Ascending aorta (tissue), 2 donors: Measurements from ENCODE around the gene KSR1. TPM values are rescaled to one million over a fixed set of nuclear protein-coding genes. Genes with fewer than 3 reads are reported as not detected.
"Not testable (repeated sequence)": the region's sequence is repeated elsewhere in the genome, so short reads cannot be mapped to it uniquely, and the experiment has no call there.

Source experiments
- DNase-seq, 2 donors: peaks; one replicate each; pipeline ENCODE4 v3.0.0-alpha.2; 2019; ENCODE audit warnings: low spot score in 2 of 2
- H3K27ac ChIP-seq, 2 donors: fragments of 200-600 bp; sonication (generic); one replicate each; pipeline ENCODE4 v1.5.1; 2016 to 2017; ENCODE audit warnings: mild to moderate bottlenecking in 1 of 2
- H3K27me3 ChIP-seq: fragments of 200-600 bp; sonication (generic); one replicate; pipeline ENCODE4 v1.5.1; 2017
- H3K36me3 ChIP-seq, 2 donors: fragments of 200-600 bp; sonication (generic); one replicate each; pipeline ENCODE4 v1.5.1; 2016
- H3K4me1 ChIP-seq, 2 donors: fragments of 200-600 bp; sonication (generic); one replicate each; pipeline ENCODE4 v1.5.1; 2016 to 2017; ENCODE audit warnings: mild to moderate bottlenecking in 1 of 2
- H3K4me3 ChIP-seq, 2 donors: fragments of 200-600 bp; sonication (generic); one replicate each; pipeline ENCODE4 v1.5.1; 2016 to 2017; ENCODE audit warnings: mild to moderate bottlenecking in 1 of 2
- H3K9me3 ChIP-seq, 2 donors: fragments of 200-600 bp; sonication (generic); one replicate each; pipeline ENCODE4 v1.5.1; 2016
- CTCF ChIP-seq, 3 experiments: fragments of 200-600 bp in 2 of 3; fragments of 450-650 bp in 1 of 3; sonication (generic) in 2 of 3; IDR thresholded peaks; one replicate each; pipeline ENCODE4 v1.5.1; 2016 to 2019; ENCODE audit warnings: antibody characterized with exemption in 3 of 3, mild to moderate bottlenecking in 1 of 3, moderate library complexity in 1 of 3
- intact Hi-C: fragments of 100-400 bp; cut with DNase I; formaldehyde crosslinking; loops from one replicate; pipeline ENCODE4 v1.15.1; 2023
- total RNA-seq: library from RNA; depleted of rRNA; stranded (reverse); fragments of >200 nt; gene quantifications from one replicate; pipeline ENCODE4 v1.1.0, GENCODE V29; 2016

Gene KSR1
- total RNA-seq, 1 donor from 2014 or later = 42.6 TPM

- H3K9me3 ChIP-seq = no peaks in the 10 kb centered on the region
- no peak overlapping the region for H3K4me3 ChIP-seq
- no peaks in the 10 kb centered on the region for H3K36me3 ChIP-seq
- no peak for DNase-seq
- no peaks in the 10 kb centered on the region for H3K27me3 ChIP-seq
- no peaks in the 10 kb centered on the region for H3K4me1 ChIP-seq
- intact Hi-C loops = no loop called here
- H3K27ac ChIP-seq = no peak overlapping the region
- no peak for TF ChIP-seq CTCF (IDR thresholded peaks at IDR 0.05)
Observed at GRCh38 chr17:27446569-27447301, 9.5 kb upstream of the KSR1 start.

- H3K27ac ChIP-seq, H3K9me3 ChIP-seq, H3K4me1 ChIP-seq, H3K27me3 ChIP-seq, intact Hi-C loops, DNase-seq, H3K4me3 ChIP-seq, H3K36me3 ChIP-seq: not testable (repeated sequence)
Observed at GRCh38 chr17:27448534-27448933, 7.7 kb upstream of the KSR1 start.

DNA sequence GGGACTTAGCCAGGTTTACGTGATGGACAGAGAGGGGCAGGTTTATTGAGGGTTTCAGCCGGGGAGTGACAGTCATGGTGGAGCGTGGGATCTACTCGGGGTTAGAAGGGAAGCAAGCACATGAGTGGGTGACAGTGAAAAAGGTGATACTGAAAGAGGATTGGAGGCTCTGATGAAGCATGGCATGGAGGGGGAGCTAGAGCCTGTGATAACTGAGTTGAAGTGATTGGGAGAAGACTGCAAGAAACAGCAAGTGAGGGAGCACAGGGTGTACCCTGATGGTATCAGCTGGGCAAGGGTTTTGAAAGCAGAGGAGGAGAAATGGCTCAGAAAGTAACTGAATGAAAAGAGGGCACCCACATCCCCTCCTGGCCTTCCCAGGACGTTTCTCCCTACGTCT is 6.7 kb upstream of the KSR1 start:
- intact Hi-C loops = no loop called here
- no peak for DNase-seq
- H3K27ac ChIP-seq = no peak overlapping the region
- no peaks in the 10 kb centered on the region for H3K36me3 ChIP-seq
- H3K27me3 ChIP-seq = no peaks in the 10 kb centered on the region
- H3K9me3 ChIP-seq = no peaks in the 10 kb centered on the region
- H3K4me1 ChIP-seq = no peaks in the 10 kb centered on the region
- H3K4me3 ChIP-seq = no peak overlapping the region
- no peak for TF ChIP-seq CTCF (IDR thresholded peaks at IDR 0.05)

- Histone ChIP-seq H3K27me3 (no peaks in the 10 kb centered on the region), H3K4me1 (no peaks in the 10 kb centered on the region), H3K36me3 (no peaks in the 10 kb centered on the region), H3K27ac (no peak overlapping the region), H3K9me3 (no peaks in the 10 kb centered on the region), H3K4me3 (no peak overlapping the region)
- intact Hi-C loops = no loop called here
- DNase-seq = no peak
- no peak for TF ChIP-seq CTCF (IDR thresholded peaks at IDR 0.05)
Observed at GRCh38 chr17:27449988-27450387, 6.3 kb upstream of the KSR1 start.

- no peaks in the 10 kb centered on the region for H3K4me1 ChIP-seq
- no peak for DNase-seq
- intact Hi-C loops = no loop called here
- no peak overlapping the region for H3K4me3 ChIP-seq
- H3K27me3 ChIP-seq = no peaks in the 10 kb centered on the region
- no peaks in the 10 kb centered on the region for H3K9me3 ChIP-seq
- TF ChIP-seq CTCF (IDR thresholded peaks at IDR 0.05) = no peak
- H3K36me3 ChIP-seq = no peaks in the 10 kb centered on the region
- H3K27ac ChIP-seq = no peak overlapping the region
Observed at GRCh38 chr17:27450416-27450815, 5.8 kb upstream of the KSR1 start.

- Histone ChIP-seq H3K4me3 (no peak overlapping the region), H3K27me3 (no peaks in the 10 kb centered on the region), H3K36me3 (no peaks in the 10 kb centered on the region), H3K4me1 (no peaks in the 10 kb centered on the region), H3K9me3 (no peaks in the 10 kb centered on the region), H3K27ac (no peak overlapping the region)
- intact Hi-C loops = no loop called here
- DNase-seq = no peak
- TF ChIP-seq CTCF (IDR thresholded peaks at IDR 0.05) = no peak
Observed at GRCh38 chr17:27451906-27452305, 4.3 kb upstream of the KSR1 start.
